ENCODE measurements around the gene DYSF.

DYSF gene

DNA sequence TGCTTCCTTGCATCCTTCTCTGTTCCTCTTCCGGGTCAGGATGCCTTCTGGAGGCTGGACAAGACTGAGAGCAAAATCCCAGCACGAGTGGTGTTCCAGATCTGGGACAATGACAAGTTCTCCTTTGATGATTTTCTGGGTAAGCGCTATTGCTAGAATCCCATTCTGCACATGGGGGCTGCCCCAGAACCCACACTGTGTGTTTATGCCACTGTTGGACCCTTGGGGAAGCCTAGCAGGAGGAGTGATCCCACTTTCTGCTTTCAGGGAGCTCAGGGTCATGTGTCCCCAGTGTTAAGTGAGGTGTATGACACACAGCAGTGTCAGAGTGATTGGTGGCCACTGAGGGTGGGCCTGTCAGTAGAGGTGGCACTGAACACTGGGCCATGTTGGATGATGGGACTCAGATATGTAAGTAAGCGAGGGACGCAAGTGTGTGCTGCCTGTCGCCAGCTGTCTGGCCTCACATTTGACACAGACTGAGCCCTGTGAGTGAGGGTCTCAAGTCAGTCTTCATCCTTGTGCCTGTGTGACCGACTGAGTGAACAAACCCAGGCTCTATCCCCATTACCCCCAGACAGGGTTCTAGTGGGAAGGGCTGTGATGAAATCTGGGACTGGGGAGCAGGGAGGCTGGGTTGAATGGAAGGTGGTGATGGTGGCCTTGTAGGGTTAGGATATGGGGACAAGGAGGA lies 220.9 kb downstream of the DYSF start:
- Histone ChIP-seq H3K4me1 (ENCODE audit: low read length) (no peaks in the 10 kb centered on the region), H3K79me2 (ENCODE audit: low read length) (no peaks in the 10 kb centered on the region), H3K4me3 (ENCODE audit: low read length) (no peak overlapping the region), H3K27me3 (ENCODE audit: low read depth, low read length) (peaks cover 4% of the 10 kb centered on the region), H3K36me3 (replicated peaks; ENCODE audit: low read depth, low read length) (no peaks in the 10 kb centered on the region), H2AFZ (ENCODE audit: low read depth, low read length) (no peak overlapping the region), H3K9ac (ENCODE audit: low read length) (no peak overlapping the region), H3K9me3 (ENCODE audit: insufficient read depth, low read length) (no peaks in the 10 kb centered on the region), H4K20me1 (ENCODE audit: insufficient read depth, low read length) (no peaks in the 10 kb centered on the region), H3K27ac (ENCODE audit: low read length) (no peak overlapping the region), H3K4me2 (ENCODE audit: low read length) (no peak overlapping the region)
- TF ChIP-seq, protein P1, sequence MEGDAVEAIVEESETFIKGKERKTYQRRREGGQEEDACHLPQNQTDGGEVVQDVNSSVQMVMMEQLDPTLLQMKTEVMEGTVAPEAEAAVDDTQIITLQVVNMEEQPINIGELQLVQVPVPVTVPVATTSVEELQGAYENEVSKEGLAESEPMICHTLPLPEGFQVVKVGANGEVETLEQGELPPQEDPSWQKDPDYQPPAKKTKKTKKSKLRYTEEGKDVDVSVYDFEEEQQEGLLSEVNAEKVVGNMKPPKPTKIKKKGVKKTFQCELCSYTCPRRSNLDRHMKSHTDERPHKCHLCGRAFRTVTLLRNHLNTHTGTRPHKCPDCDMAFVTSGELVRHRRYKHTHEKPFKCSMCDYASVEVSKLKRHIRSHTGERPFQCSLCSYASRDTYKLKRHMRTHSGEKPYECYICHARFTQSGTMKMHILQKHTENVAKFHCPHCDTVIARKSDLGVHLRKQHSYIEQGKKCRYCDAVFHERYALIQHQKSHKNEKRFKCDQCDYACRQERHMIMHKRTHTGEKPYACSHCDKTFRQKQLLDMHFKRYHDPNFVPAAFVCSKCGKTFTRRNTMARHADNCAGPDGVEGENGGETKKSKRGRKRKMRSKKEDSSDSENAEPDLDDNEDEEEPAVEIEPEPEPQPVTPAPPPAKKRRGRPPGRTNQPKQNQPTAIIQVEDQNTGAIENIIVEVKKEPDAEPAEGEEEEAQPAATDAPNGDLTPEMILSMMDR (IDR thresholded peaks at IDR 0.05; ENCODE audit: low read depth, low read length): no peak
- TF ChIP-seq EZH2phosphoT487 (IDR thresholded peaks at IDR 0.05; ENCODE audit: low read depth): no peak

DNA sequence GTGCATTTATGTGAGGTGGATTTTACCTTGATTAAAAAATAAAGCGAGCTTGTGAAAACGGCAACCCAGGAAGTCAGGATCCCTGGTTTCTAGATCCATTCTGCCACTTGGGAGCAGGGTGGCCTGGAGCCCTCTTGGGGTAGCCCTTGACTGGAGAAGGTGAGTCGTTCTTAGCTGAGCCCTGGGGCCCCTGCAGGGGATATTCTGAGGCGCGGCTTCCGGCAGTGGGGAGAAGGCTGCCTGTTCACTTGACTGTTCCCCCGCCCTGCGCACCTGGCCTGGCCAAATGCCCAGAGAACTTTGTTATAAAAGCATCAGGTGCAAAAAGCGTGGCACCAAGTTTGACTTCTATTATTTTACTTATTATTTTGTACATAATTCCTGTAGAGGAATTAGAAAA lies 221.9 kb downstream of the DYSF start:
- H3K27ac ChIP-seq (ENCODE audit: low read length): no peak overlapping the region
- H3K9me3 ChIP-seq (ENCODE audit: insufficient read depth, low read length): no peaks in the 10 kb centered on the region
- no peak for TF ChIP-seq EZH2phosphoT487 (IDR thresholded peaks at IDR 0.05; ENCODE audit: low read depth)
- TF ChIP-seq, protein P1 (IDR thresholded peaks at IDR 0.05; ENCODE audit: low read depth, low read length): no peak
- peaks cover 6% of the 10 kb centered on the region for H3K27me3 ChIP-seq (ENCODE audit: low read depth, low read length)
- H3K4me1 ChIP-seq (ENCODE audit: low read length): no peaks in the 10 kb centered on the region
- no peak overlapping the region for H3K9ac ChIP-seq (ENCODE audit: low read length)
- no peaks in the 10 kb centered on the region for H3K79me2 ChIP-seq (ENCODE audit: low read length)
- no peak overlapping the region for H3K4me2 ChIP-seq (ENCODE audit: low read length)
- no peaks in the 10 kb centered on the region for H4K20me1 ChIP-seq (ENCODE audit: insufficient read depth, low read length)
- H3K4me3 ChIP-seq (ENCODE audit: low read length): no peak overlapping the region
- no peaks in the 10 kb centered on the region for H3K36me3 ChIP-seq (replicated peaks; ENCODE audit: low read depth, low read length)
- H2AFZ ChIP-seq (ENCODE audit: low read depth, low read length): no peak overlapping the region

DNA sequence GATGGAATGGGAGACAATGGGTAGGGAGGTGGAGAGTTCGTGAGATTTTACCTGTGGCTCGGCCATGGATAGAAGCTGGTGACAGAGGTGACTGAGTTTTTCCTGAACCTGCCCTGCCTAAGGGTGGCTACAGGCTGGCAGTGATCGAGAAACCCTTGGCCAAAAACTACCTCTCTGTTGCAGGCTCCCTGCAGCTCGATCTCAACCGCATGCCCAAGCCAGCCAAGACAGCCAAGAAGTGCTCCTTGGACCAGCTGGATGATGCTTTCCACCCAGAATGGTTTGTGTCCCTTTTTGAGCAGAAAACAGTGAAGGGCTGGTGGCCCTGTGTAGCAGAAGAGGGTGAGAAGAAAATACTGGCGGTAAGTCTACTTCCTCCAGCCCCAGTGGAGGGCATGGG lies 225.5 kb downstream of the DYSF start:
- Histone ChIP-seq H3K27me3 (ENCODE audit: low read depth, low read length) (peaks cover 6% of the 10 kb centered on the region), H2AFZ (ENCODE audit: low read depth, low read length) (no peak overlapping the region), H3K4me2 (ENCODE audit: low read length) (no peak overlapping the region), H3K9ac (ENCODE audit: low read length) (no peak overlapping the region), H3K9me3 (ENCODE audit: insufficient read depth, low read length) (no peaks in the 10 kb centered on the region), H4K20me1 (ENCODE audit: insufficient read depth, low read length) (no peaks in the 10 kb centered on the region), H3K27ac (ENCODE audit: low read length) (no peak overlapping the region), H3K4me3 (ENCODE audit: low read length) (no peak overlapping the region), H3K79me2 (ENCODE audit: low read length) (no peaks in the 10 kb centered on the region), H3K4me1 (ENCODE audit: low read length) (no peaks in the 10 kb centered on the region), H3K36me3 (replicated peaks; ENCODE audit: low read depth, low read length) (no peaks in the 10 kb centered on the region)
- TF ChIP-seq, protein P1 (IDR thresholded peaks at IDR 0.05; ENCODE audit: low read depth, low read length): no peak
- TF ChIP-seq EZH2phosphoT487 (IDR thresholded peaks at IDR 0.05; ENCODE audit: low read depth): no peak

DNA sequence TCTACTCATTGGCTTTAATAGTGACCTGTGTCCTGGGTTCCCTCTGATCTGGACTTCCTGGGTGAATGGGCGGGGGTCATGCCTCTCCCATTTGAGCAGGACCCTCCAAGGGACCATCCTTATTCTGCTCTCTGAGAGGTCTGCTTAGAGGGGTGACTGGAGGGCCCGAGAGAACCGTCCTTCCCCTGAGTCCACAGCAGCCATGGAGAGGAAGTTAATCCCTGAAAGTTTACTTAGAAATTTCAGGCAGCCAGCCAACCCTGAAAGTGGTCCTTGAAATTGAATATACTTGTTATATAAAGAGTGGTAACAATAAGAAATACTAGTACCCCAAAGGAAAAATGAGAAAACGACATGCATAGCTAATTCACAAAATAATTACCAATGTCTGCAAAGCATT lies 226.1 kb downstream of the DYSF start:
- H3K79me2 ChIP-seq (ENCODE audit: low read length): no peaks in the 10 kb centered on the region
- H4K20me1 ChIP-seq (ENCODE audit: insufficient read depth, low read length): no peaks in the 10 kb centered on the region
- H3K27ac ChIP-seq (ENCODE audit: low read length): no peak overlapping the region
- H3K4me3 ChIP-seq (ENCODE audit: low read length): no peak overlapping the region
- peaks cover 6% of the 10 kb centered on the region for H3K27me3 ChIP-seq (ENCODE audit: low read depth, low read length)
- no peaks in the 10 kb centered on the region for H3K36me3 ChIP-seq (replicated peaks; ENCODE audit: low read depth, low read length)
- H3K4me2 ChIP-seq (ENCODE audit: low read length): no peak overlapping the region
- no peaks in the 10 kb centered on the region for H3K4me1 ChIP-seq (ENCODE audit: low read length)
- TF ChIP-seq, protein P1 (IDR thresholded peaks at IDR 0.05; ENCODE audit: low read depth, low read length): no peak
- no peak for TF ChIP-seq EZH2phosphoT487 (IDR thresholded peaks at IDR 0.05; ENCODE audit: low read depth)
- H3K9me3 ChIP-seq (ENCODE audit: insufficient read depth, low read length): no peaks in the 10 kb centered on the region
- no peak overlapping the region for H2AFZ ChIP-seq (ENCODE audit: low read depth, low read length)
- no peak overlapping the region for H3K9ac ChIP-seq (ENCODE audit: low read length)
